BJ (cell line): Measurements from ENCODE around the gene ZMYND10. TPM values are rescaled to one million over a fixed set of nuclear protein-coding genes. Genes with fewer than 3 reads are reported as not detected.

Experiments used
- CTCF ChIA-PET: fragments of 350-600 bp; formaldehyde crosslinking; extraction: SDS; loops from one replicate; lab custom pipeline; 2021; ENCODE audit warnings: antibody characterized with exemption, inconsistent platforms; lab: Yijun Ruan, JAX
- POLR2A ChIA-PET: fragments of 300-600 bp; sonication (Branson Sonifier 250); formaldehyde crosslinking; extraction: SDS; loops from one replicate; lab custom pipeline; 2021; ENCODE audit warnings: antibody characterized with exemption; lab: Charles Lee
- DNase-seq: peaks from one replicate; pipeline ENCODE4 v3.0.0-alpha.2; 2011; ENCODE audit warnings: low read depth
- H3K27me3 ChIP-seq: 2 replicates; pipeline ENCODE4 v1.6.0; 2011; ENCODE audit warnings: low read length; ENCODE audit not compliant: control insufficient read depth, insufficient read depth
- H3K36me3 ChIP-seq: 2 replicates; pipeline ENCODE4 v1.5.1; 2011; ENCODE audit warnings: low read length; ENCODE audit not compliant: control insufficient read depth, insufficient read depth
- H3K4me3 ChIP-seq: 2 replicates; pipeline ENCODE4 v1.5.1; 2011; ENCODE audit warnings: low read depth, mild to moderate bottlenecking, control low read depth, low read length
- CTCF ChIP-seq: IDR thresholded peaks from 2 replicates; pipeline ENCODE4 v1.5.1; 2011; ENCODE audit warnings: low read depth, mild to moderate bottlenecking, control low read depth, inconsistent platforms, low read length, moderate library complexity; ENCODE audit not compliant: insufficient read depth
- polyA plus RNA-seq: library from polyadenylated mRNA; depleted of rRNA; stranded (reverse); fragments of >200 nt; gene quantifications from 2 replicates; pipeline ENCODE4 v1.2.3, GENCODE V29; 2011

ZMYND10 gene
- polyA plus RNA-seq, 1 experiment = 1.3 TPM

GRCh38 chr3:50352781-50353180 lies 7.2 kb upstream of the ZMYND10 start:
- H3K27me3 ChIP-seq = no peaks in the 10 kb centered on the region
- H3K4me3 ChIP-seq = no peak overlapping the region
- peak; percentile 33 for TF ChIP-seq CTCF
- POLR2A ChIA-PET = no interaction called here
- CTCF ChIA-PET = interaction anchor here (1.8 kb wide), 2 partner anchors 13 to 16 kb away, joined by 4 to 5 read pairs; partner anchors contain the start of gene RASSF1
- H3K36me3 ChIP-seq = peaks cover 25% of the 10 kb centered on the region
- DNase-seq = no peak

GRCh38 chr3:50351323-50351697 lies 5.8 kb upstream of the ZMYND10 start:
- CTCF ChIA-PET = interaction anchor here (0.6 to 7.3 kb wide), 6 partner anchors 11 to 199 kb away, joined by 4 to 98 read pairs (median 8); partner anchors contain the start of gene RASSF1

GRCh38 chr3:50350527-50351322 lies 5.2 kb upstream of the ZMYND10 start, which contains the start of the genes CYB561D2 and NPRL2:
CYB561D2 (plus strand) TSS chr3:50350862; CDS start chr3:50351434, 572 bp downstream.
NPRL2 (minus strand) TSS chr3:50350775; CDS start chr3:50350652, 123 bp downstream.
- DNase-seq = peak; percentile 68
- Histone ChIP-seq H3K4me3 (peak within 1 kb of the TSS; percentile 85), H3K27me3 (no peaks in the 10 kb centered on the region), H3K36me3 (peaks cover 21% of the 10 kb centered on the region)
- CTCF ChIA-PET = interaction anchor here (0.6 to 7.3 kb wide), 10 partner anchors 8 to 202 kb away, joined by 3 to 98 read pairs (median 4); partner anchors contain the start of gene RASSF1
- POLR2A ChIA-PET = interaction anchor here (0.7 kb wide), 1 partner anchor 13 kb away, joined by 5 read pairs; no protein-coding TSS in a partner anchor
- TF ChIP-seq CTCF = no peak

More at GRCh38 chr3:50351323-50351697, 5.8 kb upstream of the ZMYND10 start:
- peak overlapping the region; percentile 85 for H3K4me3 ChIP-seq
- POLR2A ChIA-PET = no interaction called here
- peaks cover 23% of the 10 kb centered on the region for H3K36me3 ChIP-seq
- TF ChIP-seq CTCF = no peak
- no peaks in the 10 kb centered on the region for H3K27me3 ChIP-seq
- no peak for DNase-seq

- Histone ChIP-seq H3K27me3 (no peaks in the 10 kb centered on the region), H3K4me3 (peak overlapping the region; percentile 85), H3K36me3 (peaks cover 18% of the 10 kb centered on the region)
- DNase-seq = no peak
- POLR2A ChIA-PET = interaction anchor here (0.7 kb wide), 1 partner anchor 13 kb away, joined by 5 read pairs; no protein-coding TSS in a partner anchor
- CTCF ChIA-PET = interaction anchor here (0.8 to 7.3 kb wide), 7 partner anchors 7 to 203 kb away, joined by 3 to 98 read pairs (median 4); partner anchors contain the start of gene RASSF1
- no peak for TF ChIP-seq CTCF
These were observed 4.6 kb upstream of the ZMYND10 start for GRCh38 chr3:50350213-50350526.
